Memory B cell (primary cell): ENCODE data around the gene ERBB4.
"Not testable (repeated sequence)": the region's sequence is repeated elsewhere in the genome, so short reads cannot be mapped to it uniquely, and the experiment has no call there.

Experiments used
- ATAC-seq: fragments of 150-1000 bp; cut with Tn5 transposase; 2 replicates; pipeline ENCODE4 v1.10.0; 2021; ENCODE audit warnings: low read depth, mild to moderate bottlenecking, moderate library complexity
- DNase-seq, 2 donors: peaks; one replicate each; pipeline ENCODE4 v3.0.0; 2022; ENCODE audit warnings: low spot score in 2 of 2
- H3K27ac Mint-ChIP-seq: one replicate; pipeline ENCODE4 v1.8.0; 2022; ENCODE audit warnings: mild to moderate bottlenecking, moderate library complexity, mixed read lengths
- H3K27me3 Mint-ChIP-seq: one replicate; pipeline ENCODE4 v1.8.0; 2022; ENCODE audit warnings: mixed read lengths
- H3K36me3 Mint-ChIP-seq: one replicate; pipeline ENCODE4 v1.8.0; 2022; ENCODE audit warnings: mild to moderate bottlenecking, mixed read lengths
- H3K4me1 Mint-ChIP-seq: one replicate; pipeline ENCODE4 v1.8.0; 2022; ENCODE audit warnings: mixed read lengths
- H3K4me3 Mint-ChIP-seq: one replicate; pipeline ENCODE4 v1.8.0; 2022; ENCODE audit warnings: mild to moderate bottlenecking, moderate library complexity, mixed read lengths
- H3K9me3 Mint-ChIP-seq: one replicate; pipeline ENCODE4 v1.8.0; 2022; ENCODE audit warnings: mixed read lengths

ERBB4 gene

GRCh38 chr2:212109792-212110680 lies 428.6 kb downstream of the ERBB4 start:
- Mint-ChIP-seq H3K27me3 (no peaks in the 10 kb centered on the region), H3K4me1 (peaks cover 2% of the 10 kb centered on the region), H3K27ac (no peak overlapping the region), H3K4me3 (no peak overlapping the region), H3K36me3 (no peaks in the 10 kb centered on the region), H3K9me3 (peaks cover 6% of the 10 kb centered on the region)
- DNase-seq = no peak
- no peak for ATAC-seq

DNA sequence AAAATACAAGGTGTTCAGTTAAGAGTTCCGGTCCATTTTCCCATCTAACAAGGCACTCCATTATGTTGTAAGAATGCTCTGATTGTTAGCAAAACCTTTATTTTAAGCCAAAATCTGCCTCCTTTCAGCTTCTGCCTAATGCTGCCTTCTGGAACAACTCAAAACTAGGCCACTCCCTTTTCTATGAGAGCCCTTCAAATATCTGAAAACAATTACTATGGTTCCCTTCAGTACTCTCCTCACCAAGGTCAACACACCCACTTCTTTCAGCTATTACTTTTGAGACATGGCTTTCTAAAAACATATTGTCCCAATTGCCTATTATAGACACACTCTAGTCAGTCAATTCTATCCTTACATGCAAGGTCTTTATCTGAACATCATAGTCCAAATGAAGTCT lies 429.4 kb downstream of the ERBB4 start:
- H3K4me3 Mint-ChIP-seq = no peak overlapping the region
- no peak overlapping the region for H3K27ac Mint-ChIP-seq
- peaks cover 2% of the 10 kb centered on the region for H3K4me1 Mint-ChIP-seq
- DNase-seq (no peak), ATAC-seq (no peak)
- H3K36me3 Mint-ChIP-seq = no peaks in the 10 kb centered on the region
- H3K9me3 Mint-ChIP-seq = peaks cover 6% of the 10 kb centered on the region
- no peaks in the 10 kb centered on the region for H3K27me3 Mint-ChIP-seq

GRCh38 chr2:212107989-212108388 lies 430.6 kb downstream of the ERBB4 start:
- no peak for DNase-seq
- Mint-ChIP-seq H3K4me3 (no peak overlapping the region), H3K27me3 (no peaks in the 10 kb centered on the region), H3K9me3 (peaks cover 6% of the 10 kb centered on the region), H3K4me1 (peaks cover 2% of the 10 kb centered on the region), H3K36me3 (no peaks in the 10 kb centered on the region), H3K27ac (no peak overlapping the region)
- ATAC-seq = no peak

GRCh38 chr2:212107014-212107413 lies 431.6 kb downstream of the ERBB4 start:
- ATAC-seq (no peak), DNase-seq (no peak)
- H3K36me3 Mint-ChIP-seq = no peaks in the 10 kb centered on the region
- H3K27me3 Mint-ChIP-seq = no peaks in the 10 kb centered on the region
- H3K4me3 Mint-ChIP-seq = no peak overlapping the region
- H3K9me3 Mint-ChIP-seq = peaks cover 8% of the 10 kb centered on the region
- H3K4me1 Mint-ChIP-seq = no peaks in the 10 kb centered on the region
- no peak overlapping the region for H3K27ac Mint-ChIP-seq

DNA sequence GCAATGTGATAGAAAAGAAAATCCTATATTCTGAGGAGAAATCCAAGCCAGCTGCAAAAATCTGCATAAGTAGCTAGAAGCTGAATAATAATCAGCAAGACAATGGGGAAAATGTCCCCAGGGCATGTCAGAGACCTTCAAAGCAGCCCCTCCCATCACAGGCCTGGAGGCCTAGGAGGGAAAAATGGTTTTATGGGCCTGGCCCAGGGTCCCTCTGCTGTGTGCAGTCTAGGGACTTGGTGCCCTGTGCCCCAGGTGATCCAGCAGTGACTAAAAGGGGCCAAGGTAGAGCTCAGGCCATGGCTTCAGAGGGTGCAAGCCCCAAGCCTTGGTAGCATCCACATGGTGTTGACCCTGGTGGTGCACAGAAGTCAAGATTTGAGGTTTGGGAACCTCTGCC lies 432.1 kb downstream of the ERBB4 start:
- not testable (repeated sequence) for H3K36me3 Mint-ChIP-seq, DNase-seq, H3K9me3 Mint-ChIP-seq, H3K4me3 Mint-ChIP-seq, H3K27me3 Mint-ChIP-seq, ATAC-seq, H3K4me1 Mint-ChIP-seq, H3K27ac Mint-ChIP-seq

DNA sequence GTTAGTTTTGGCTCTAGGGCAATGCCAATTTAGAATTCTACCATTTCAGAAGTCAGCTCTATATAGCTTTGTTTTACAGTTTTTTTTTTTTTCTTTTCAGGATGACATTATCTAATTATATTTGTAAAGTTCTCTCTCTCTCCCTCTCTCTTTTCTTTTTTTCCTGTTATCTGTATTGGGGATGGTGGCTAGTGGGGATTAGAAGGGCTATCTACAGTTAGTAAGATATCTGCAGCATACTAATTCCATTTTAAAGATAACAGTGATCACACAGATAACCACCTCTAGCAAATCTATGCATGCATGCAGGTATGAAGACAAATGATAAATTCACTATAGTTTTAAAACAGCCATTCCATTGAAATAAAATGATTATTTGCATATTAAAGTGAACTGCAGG lies 438.9 kb downstream of the ERBB4 start:
- Mint-ChIP-seq H3K9me3 (peaks cover 5% of the 10 kb centered on the region), H3K4me1 (no peaks in the 10 kb centered on the region), H3K36me3 (no peaks in the 10 kb centered on the region), H3K27me3 (no peaks in the 10 kb centered on the region), H3K4me3 (no peak overlapping the region), H3K27ac (no peak overlapping the region)
- no peak for DNase-seq
- ATAC-seq = no peak

- ATAC-seq = no peak
- no peak overlapping the region for H3K27ac Mint-ChIP-seq
- peaks cover 5% of the 10 kb centered on the region for H3K9me3 Mint-ChIP-seq
- no peak for DNase-seq
- H3K27me3 Mint-ChIP-seq = no peaks in the 10 kb centered on the region
- no peak overlapping the region for H3K4me3 Mint-ChIP-seq
- H3K36me3 Mint-ChIP-seq = no peaks in the 10 kb centered on the region
- no peaks in the 10 kb centered on the region for H3K4me1 Mint-ChIP-seq
These were observed 439.6 kb downstream of the ERBB4 start for GRCh38 chr2:212098966-212099365.

- ATAC-seq (no peak), DNase-seq (no peak)
- no peak overlapping the region for H3K4me3 Mint-ChIP-seq
These were observed 441.6 kb downstream of the ERBB4 start for GRCh38 chr2:212097001-212097400.

DNA sequence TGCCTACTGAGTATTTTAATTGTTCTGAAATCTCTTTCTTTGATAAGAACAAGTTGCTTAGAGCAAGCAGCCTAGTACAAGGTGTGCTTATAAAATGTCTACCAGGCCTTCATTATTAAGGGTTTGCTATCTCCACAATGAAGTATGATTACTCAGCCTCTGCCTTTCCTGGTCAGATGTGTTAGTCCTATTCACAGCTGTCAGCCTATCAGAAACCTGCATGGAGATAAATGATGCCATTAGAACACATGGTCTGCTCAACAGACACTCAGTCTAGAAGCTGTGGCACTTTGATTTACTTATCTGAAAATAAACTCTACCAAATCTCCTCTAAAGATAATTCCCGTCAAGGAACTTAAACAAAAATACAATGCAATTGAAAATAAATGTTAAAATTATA lies 448.7 kb downstream of the ERBB4 start:
- no peaks in the 10 kb centered on the region for H3K27me3 Mint-ChIP-seq
- no peak overlapping the region for H3K4me3 Mint-ChIP-seq
- DNase-seq (no peak), ATAC-seq (no peak)
- no peak overlapping the region for H3K27ac Mint-ChIP-seq
- no peaks in the 10 kb centered on the region for H3K9me3 Mint-ChIP-seq
- no peaks in the 10 kb centered on the region for H3K36me3 Mint-ChIP-seq
- no peaks in the 10 kb centered on the region for H3K4me1 Mint-ChIP-seq

More at GRCh38 chr2:212097001-212097400, 441.6 kb downstream of the ERBB4 start:
- H3K36me3 Mint-ChIP-seq = no peaks in the 10 kb centered on the region
- H3K9me3 Mint-ChIP-seq = peaks cover 2% of the 10 kb centered on the region
- H3K4me1 Mint-ChIP-seq = no peaks in the 10 kb centered on the region
- H3K27me3 Mint-ChIP-seq = no peaks in the 10 kb centered on the region
- H3K27ac Mint-ChIP-seq = no peak overlapping the region

DNA sequence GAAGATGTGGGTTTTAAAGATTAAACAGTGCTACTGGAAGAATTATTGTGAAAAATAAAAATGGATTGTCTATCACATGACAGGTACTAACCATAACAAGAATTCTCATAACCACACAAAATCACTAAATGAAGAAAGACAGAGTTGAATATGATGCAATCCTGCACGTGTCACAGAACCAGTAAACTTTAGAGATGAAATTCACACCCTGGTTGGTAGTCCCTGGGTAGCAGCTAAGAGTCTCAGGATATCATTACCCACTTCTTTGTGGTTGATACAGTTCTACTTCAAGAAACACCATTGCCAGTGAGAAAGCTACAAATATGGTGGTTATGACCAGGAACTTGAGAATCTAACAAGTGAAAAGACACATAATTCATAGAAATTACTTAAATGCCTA lies 450.2 kb downstream of the ERBB4 start:
- no peak overlapping the region for H3K27ac Mint-ChIP-seq
- H3K36me3 Mint-ChIP-seq = no peaks in the 10 kb centered on the region
- ATAC-seq (no peak), DNase-seq (no peak)
- no peaks in the 10 kb centered on the region for H3K9me3 Mint-ChIP-seq
- no peak overlapping the region for H3K4me3 Mint-ChIP-seq
- no peaks in the 10 kb centered on the region for H3K4me1 Mint-ChIP-seq
- no peaks in the 10 kb centered on the region for H3K27me3 Mint-ChIP-seq

DNA sequence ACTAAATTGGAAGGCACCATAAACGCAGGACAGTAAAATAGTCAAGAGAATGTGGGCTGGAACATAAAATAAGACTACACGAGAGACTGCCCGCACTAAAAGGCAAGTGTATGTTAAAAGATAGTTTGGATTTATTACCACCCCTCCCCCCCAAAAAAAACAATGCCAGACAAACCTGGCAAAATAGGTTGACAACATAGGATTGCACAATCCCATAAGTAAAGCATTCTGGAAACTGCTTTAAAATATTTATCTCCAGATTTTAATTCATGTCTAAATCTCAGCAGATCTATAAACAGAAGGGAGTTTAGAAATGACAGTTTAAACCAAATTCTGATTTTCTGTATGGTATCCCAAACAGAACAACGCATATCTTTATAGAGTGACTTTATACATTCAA lies 455.1 kb downstream of the ERBB4 start:
- ATAC-seq = no peak
- Mint-ChIP-seq H3K4me3 (no peak overlapping the region), H3K27ac (no peak overlapping the region), H3K27me3 (no peaks in the 10 kb centered on the region), H3K36me3 (no peaks in the 10 kb centered on the region), H3K9me3 (no peaks in the 10 kb centered on the region), H3K4me1 (no peaks in the 10 kb centered on the region)
- DNase-seq = no peak

GRCh38 chr2:212078103-212078502 lies 460.5 kb downstream of the ERBB4 start:
- H3K27me3 Mint-ChIP-seq = no peaks in the 10 kb centered on the region
- no peaks in the 10 kb centered on the region for H3K4me1 Mint-ChIP-seq
- no peak for DNase-seq
- no peak overlapping the region for H3K27ac Mint-ChIP-seq
- H3K36me3 Mint-ChIP-seq = no peaks in the 10 kb centered on the region
- ATAC-seq = no peak
- peaks cover 3% of the 10 kb centered on the region for H3K9me3 Mint-ChIP-seq
- H3K4me3 Mint-ChIP-seq = no peak overlapping the region

DNA sequence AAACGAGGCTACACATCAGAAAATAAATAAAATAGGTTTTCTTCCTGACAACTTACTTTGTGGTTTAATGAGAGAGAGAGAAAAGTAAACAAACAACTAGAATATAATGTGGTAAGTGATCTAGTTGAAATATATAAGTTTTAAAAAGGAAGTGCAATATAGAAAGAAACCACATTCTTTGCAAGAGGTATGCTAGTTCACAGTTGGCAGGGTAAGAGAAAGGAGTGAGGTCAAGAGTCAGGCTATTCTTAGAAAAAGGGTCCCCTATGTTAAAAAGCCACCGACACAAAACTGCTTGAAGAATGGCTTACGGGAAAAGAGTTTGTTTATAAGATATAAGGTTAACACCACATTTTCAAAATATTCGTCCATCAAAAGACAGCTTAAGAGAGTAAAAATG lies 462.1 kb downstream of the ERBB4 start:
- H3K4me1 Mint-ChIP-seq = no peaks in the 10 kb centered on the region
- H3K9me3 Mint-ChIP-seq = peaks cover 5% of the 10 kb centered on the region
- ATAC-seq = no peak
- H3K27me3 Mint-ChIP-seq = no peaks in the 10 kb centered on the region
- H3K36me3 Mint-ChIP-seq = no peaks in the 10 kb centered on the region
- H3K27ac Mint-ChIP-seq = no peak overlapping the region
- H3K4me3 Mint-ChIP-seq = no peak overlapping the region
- no peak for DNase-seq

GRCh38 chr2:212073360-212073759 lies 465.2 kb downstream of the ERBB4 start:
- Mint-ChIP-seq H3K27ac (no peak overlapping the region), H3K4me1 (no peaks in the 10 kb centered on the region), H3K4me3 (no peak overlapping the region), H3K27me3 (no peaks in the 10 kb centered on the region), H3K9me3 (peaks cover 7% of the 10 kb centered on the region), H3K36me3 (no peaks in the 10 kb centered on the region)
- ATAC-seq = no peak
- DNase-seq = no peak

DNA sequence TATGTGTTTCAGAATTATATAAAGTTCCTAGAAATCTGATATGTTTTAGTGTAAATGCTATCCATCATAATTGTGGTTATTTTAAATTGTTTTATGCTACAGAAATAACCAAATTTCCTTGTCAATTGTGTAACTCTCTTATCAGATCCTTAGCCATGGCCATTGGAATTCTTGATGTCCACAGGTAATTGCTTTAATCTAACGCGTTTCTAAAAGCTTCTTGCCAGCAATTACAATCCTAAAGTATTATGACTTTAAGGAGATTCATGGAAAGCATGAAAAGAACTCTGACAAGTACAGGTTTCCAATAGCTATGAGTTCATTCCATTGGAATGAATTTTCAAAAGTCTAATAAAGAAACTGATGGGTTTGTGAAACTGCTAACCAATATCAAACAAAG lies 472.1 kb downstream of the ERBB4 start:
- Mint-ChIP-seq H3K27me3 (no peaks in the 10 kb centered on the region), H3K9me3 (peaks cover 4% of the 10 kb centered on the region), H3K4me1 (no peaks in the 10 kb centered on the region), H3K27ac (no peak overlapping the region), H3K36me3 (no peaks in the 10 kb centered on the region), H3K4me3 (no peak overlapping the region)
- DNase-seq (no peak), ATAC-seq (no peak)
